ENCODE data around the gene KDM4C. TPM values are rescaled to one million over a fixed set of nuclear protein-coding genes. Genes with fewer than 3 reads are reported as not detected.

Gene KDM4C
- total RNA-seq, 4 donors from 2014 or later = 25.2 to 41.1 (median 26.4) TPM

DNA sequence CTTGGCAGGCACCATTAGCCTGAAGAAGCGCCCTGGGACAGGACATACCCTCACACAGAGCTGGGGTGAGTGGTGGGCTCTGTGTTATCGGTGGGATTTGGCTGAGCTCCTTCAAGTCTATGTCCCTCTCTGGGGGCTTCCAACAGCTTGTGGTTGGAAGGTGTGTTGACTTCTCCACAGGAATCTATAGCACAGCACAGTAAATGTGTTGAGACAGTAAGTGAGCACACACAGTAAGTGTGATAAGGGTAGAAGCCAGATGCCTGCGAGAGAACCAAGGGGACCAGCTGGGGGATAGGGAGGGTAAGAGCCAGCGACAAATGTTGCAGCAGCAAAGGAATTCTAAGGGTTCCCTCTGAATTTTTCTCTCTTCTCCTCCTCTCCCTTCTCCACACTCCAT is 448.0 kb downstream of the KDM4C start:
- Histone ChIP-seq H3K36me3 (no peaks in the 10 kb centered on the region), H3K4me3 (no peak overlapping the region), H3K27me3 (no peaks in the 10 kb centered on the region), H3K9me3 (no peaks in the 10 kb centered on the region), H3K27ac (replicated peaks in 1 of 4) (no peak overlapping the region), H3K4me1 (no peaks in the 10 kb centered on the region)
- intact Hi-C loops (cut with DNase I) = no loop called here
- 81% methylated on average over 3 of the region's 4 CpGs for WGBS
- no peak for DNase-seq (ENCODE audit: extremely low spot score)
- TF ChIP-seq EP300 (IDR thresholded peaks at IDR 0.05) (no peak), POLR2AphosphoS5 (IDR thresholded peaks at IDR 0.05) (no peak), POLR2A (IDR thresholded peaks at IDR 0.05; ENCODE audit: low read depth) (no peak)
- TF ChIP-seq, protein P1, sequence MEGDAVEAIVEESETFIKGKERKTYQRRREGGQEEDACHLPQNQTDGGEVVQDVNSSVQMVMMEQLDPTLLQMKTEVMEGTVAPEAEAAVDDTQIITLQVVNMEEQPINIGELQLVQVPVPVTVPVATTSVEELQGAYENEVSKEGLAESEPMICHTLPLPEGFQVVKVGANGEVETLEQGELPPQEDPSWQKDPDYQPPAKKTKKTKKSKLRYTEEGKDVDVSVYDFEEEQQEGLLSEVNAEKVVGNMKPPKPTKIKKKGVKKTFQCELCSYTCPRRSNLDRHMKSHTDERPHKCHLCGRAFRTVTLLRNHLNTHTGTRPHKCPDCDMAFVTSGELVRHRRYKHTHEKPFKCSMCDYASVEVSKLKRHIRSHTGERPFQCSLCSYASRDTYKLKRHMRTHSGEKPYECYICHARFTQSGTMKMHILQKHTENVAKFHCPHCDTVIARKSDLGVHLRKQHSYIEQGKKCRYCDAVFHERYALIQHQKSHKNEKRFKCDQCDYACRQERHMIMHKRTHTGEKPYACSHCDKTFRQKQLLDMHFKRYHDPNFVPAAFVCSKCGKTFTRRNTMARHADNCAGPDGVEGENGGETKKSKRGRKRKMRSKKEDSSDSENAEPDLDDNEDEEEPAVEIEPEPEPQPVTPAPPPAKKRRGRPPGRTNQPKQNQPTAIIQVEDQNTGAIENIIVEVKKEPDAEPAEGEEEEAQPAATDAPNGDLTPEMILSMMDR (IDR thresholded peaks at IDR 0.05) = no peak

DNA sequence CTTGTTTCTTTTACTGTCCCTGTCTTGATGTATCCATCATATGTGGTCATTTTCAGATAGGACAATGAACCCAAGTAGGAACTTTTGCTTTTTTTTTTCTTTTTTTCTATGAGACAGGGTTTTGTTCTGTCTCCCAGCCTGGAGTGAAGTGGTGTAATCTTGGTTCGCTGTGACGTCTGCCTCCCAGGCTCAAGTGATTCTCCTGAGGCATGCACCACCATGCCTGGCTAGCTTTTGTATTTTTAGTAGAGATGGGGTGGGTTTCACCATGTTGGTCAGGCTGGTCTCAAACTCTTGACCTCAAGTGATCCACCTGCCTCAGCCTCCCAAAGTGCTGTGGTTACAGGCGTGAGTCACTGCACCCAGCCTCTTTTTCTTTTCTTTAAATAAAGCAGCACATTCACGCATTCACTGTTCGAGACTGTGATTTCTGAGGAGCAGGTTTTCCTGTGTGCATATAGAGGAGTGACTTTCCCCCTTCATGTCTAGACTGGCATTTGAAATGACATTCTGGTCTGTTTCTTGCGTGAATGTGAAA is 448.5 kb downstream of the KDM4C start:
- TF ChIP-seq, protein P1 (IDR thresholded peaks at IDR 0.05) = no peak
- Histone ChIP-seq H3K4me1 (no peaks in the 10 kb centered on the region), H3K27ac (replicated peaks in 1 of 4) (no peak overlapping the region), H3K4me3 (no peak overlapping the region), H3K9me3 (no peaks in the 10 kb centered on the region), H3K27me3 (no peaks in the 10 kb centered on the region), H3K36me3 (no peaks in the 10 kb centered on the region)
- intact Hi-C loops (cut with DNase I) = no loop called here
- WGBS = 94% methylated on average over 6 of the region's 6 CpGs
- DNase-seq (ENCODE audit: extremely low spot score) = no peak

DNA sequence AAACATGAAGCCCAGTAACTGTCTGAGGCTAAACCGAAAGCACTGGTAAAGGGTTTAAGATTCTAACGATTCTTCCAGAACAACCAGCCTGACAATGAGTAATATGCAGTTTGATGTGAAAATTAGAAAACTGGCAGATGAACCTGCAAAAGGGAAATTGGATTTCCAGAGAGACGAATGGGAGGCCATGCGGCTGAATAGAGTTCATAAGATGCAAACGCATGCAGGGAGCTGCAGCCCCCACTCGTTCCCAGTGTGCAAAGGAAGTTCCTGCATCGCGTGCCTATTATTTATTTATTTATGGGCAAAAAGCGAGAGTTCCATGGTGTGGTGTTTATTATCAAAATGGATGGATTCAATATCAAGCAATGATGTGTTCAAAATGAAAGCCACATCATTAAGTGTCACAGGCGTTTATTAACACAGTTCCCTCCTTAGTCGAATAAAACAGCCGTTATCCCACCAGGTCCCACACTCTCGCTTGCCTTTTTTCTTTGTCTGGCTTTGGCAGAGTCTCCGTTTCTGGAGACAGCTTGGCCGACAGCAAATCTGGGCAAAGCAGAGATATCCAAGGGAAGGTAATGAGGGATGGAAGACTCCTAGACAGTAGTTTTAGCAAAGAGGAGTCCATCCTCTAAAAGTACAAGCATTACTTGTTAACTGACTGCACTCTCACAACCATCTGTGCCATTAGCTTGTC is 451.4 kb downstream of the KDM4C start:
- intact Hi-C loops (cut with DNase I) = no loop called here
- WGBS = 73% methylated on average over 15 of the region's 15 CpGs

DNA sequence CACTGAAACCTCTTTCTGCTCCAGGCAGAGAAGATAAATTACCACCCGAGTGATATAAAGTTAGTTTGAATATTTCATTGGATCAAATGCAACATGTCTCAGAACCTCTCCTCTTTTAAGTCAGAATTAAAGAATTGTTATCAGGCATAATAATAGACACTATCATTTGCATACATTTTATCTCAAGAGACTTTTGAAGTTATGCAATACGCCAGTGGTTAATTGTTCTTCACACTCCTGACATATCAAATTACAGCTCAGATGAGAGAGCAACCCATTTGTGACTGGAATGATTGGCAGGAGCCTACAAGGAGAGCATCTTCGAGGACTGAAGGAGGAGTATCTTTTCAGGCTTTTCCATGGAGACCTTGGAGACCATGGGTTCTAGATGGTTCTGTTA is 452.2 kb downstream of the KDM4C start:
- intact Hi-C loops (cut with DNase I) = no loop called here
- H3K9me3 ChIP-seq = no peaks in the 10 kb centered on the region
- H3K27me3 ChIP-seq = no peaks in the 10 kb centered on the region
- no peak for TF ChIP-seq POLR2A (IDR thresholded peaks at IDR 0.05; ENCODE audit: low read depth)
- TF ChIP-seq, protein P1 (IDR thresholded peaks at IDR 0.05) = no peak
- no peak for TF ChIP-seq EP300 (IDR thresholded peaks at IDR 0.05)
- TF ChIP-seq POLR2AphosphoS5 (IDR thresholded peaks at IDR 0.05) = no peak
- no peak overlapping the region for H3K4me3 ChIP-seq
- no peaks in the 10 kb centered on the region for H3K36me3 ChIP-seq
- DNase-seq (ENCODE audit: extremely low spot score) = no peak
- WGBS = 90% methylated on average over 3 of the region's 3 CpGs
- no peak overlapping the region for H3K27ac ChIP-seq (replicated peaks in 1 of 4)
- no peaks in the 10 kb centered on the region for H3K4me1 ChIP-seq

More for the DNA sequence above, 451.4 kb downstream of the KDM4C start:
- H3K4me1 ChIP-seq = no peaks in the 10 kb centered on the region
- no peak for DNase-seq (ENCODE audit: extremely low spot score)
- H3K27ac ChIP-seq (replicated peaks in 1 of 4) = no peak overlapping the region
- no peak overlapping the region for H3K4me3 ChIP-seq
- no peaks in the 10 kb centered on the region for H3K9me3 ChIP-seq
- no peaks in the 10 kb centered on the region for H3K36me3 ChIP-seq
- H3K27me3 ChIP-seq = no peaks in the 10 kb centered on the region
- no peak for TF ChIP-seq POLR2AphosphoS5 (IDR thresholded peaks at IDR 0.05)
- TF ChIP-seq POLR2A (IDR thresholded peaks at IDR 0.05; ENCODE audit: low read depth) = no peak
- TF ChIP-seq, protein P1 (IDR thresholded peaks at IDR 0.05) = no peak
- no peak for TF ChIP-seq EP300 (IDR thresholded peaks at IDR 0.05)
